Suprapubic skin (tissue), 4 donors: ENCODE data around the gene FGF11. TPM values are rescaled to one million over a fixed set of nuclear protein-coding genes. Genes with fewer than 3 reads are reported as not detected.

Experiments used
- DNase-seq, 2 donors: peaks; one replicate each; pipeline ENCODE4 v3.0.0-alpha.2; 2019; ENCODE audit warnings: low spot score in 2 of 2
- H3K27ac ChIP-seq: fragments of 200-600 bp; sonication (generic); one replicate; pipeline ENCODE4 v1.5.1; 2019
- H3K27me3 ChIP-seq: fragments of 200-600 bp; sonication (generic); one replicate; pipeline ENCODE4 v1.5.1; 2019
- H3K36me3 ChIP-seq: fragments of 200-600 bp; sonication (generic); one replicate; pipeline ENCODE4 v1.5.1; 2019
- H3K4me1 ChIP-seq: fragments of 200-600 bp; sonication (generic); one replicate; pipeline ENCODE4 v1.5.1; 2019
- H3K4me3 ChIP-seq: fragments of 200-600 bp; sonication (generic); one replicate; pipeline ENCODE4 v1.5.1; 2019; ENCODE audit warnings: mild to moderate bottlenecking
- H3K9me3 ChIP-seq: fragments of 200-600 bp; sonication (generic); one replicate; pipeline ENCODE4 v1.5.1; 2019
- CTCF ChIP-seq, 2 donors: fragments of 200-600 bp in 1 of 2; fragments of 450-650 bp in 1 of 2; sonication (generic) in 1 of 2; IDR thresholded peaks; one replicate each; pipeline ENCODE4 v1.5.1; 2016 to 2019; ENCODE audit warnings: antibody characterized with exemption in 2 of 2, mild to moderate bottlenecking in 1 of 2, moderate library complexity in 1 of 2
- EP300 ChIP-seq: sonication (generic); formaldehyde crosslinking; IDR thresholded peaks from one replicate; pipeline ENCODE4 v1.6.1; 2017; ENCODE audit warnings: antibody characterized with exemption
- POLR2A ChIP-seq, 2 donors: fragments of 450-650 bp; IDR thresholded peaks; one replicate each; pipeline ENCODE4 v1.6.1; 2017; ENCODE audit warnings: antibody characterized with exemption in 2 of 2, mild to moderate bottlenecking in 2 of 2, moderate library complexity in 2 of 2
- POLR2AphosphoS5 ChIP-seq, 3 donors: sonication (generic); formaldehyde crosslinking; IDR thresholded peaks; one replicate each; pipeline ENCODE4 v1.6.1; 2017; ENCODE audit warnings: antibody characterized with exemption in 3 of 3
- WGBS: methylation state at CpG from one replicate; pipeline ENCODE4 v1.1.5; 2018; 5-methylcytosine and 5-hydroxymethylcytosine counted together
- total RNA-seq, 4 donors: library from RNA; depleted of rRNA; stranded (reverse); fragments of >200 nt; gene quantifications; one replicate each; pipeline ENCODE4 v1.1.0, GENCODE V29; 2016

FGF11 gene
- total RNA-seq, 4 donors from 2014 or later = 10.3 to 28.5 (median 12.5) TPM

GRCh38 chr17:7426896-7427489, 12.3 kb upstream of the FGF11 start:
- no peaks in the 10 kb centered on the region for H3K36me3 ChIP-seq
- WGBS = 97% methylated on average over 9 of the region's 29 CpGs
- H3K27me3 ChIP-seq = no peaks in the 10 kb centered on the region
- no peak for DNase-seq
- no peaks in the 10 kb centered on the region for H3K9me3 ChIP-seq
- H3K4me1 ChIP-seq = no peaks in the 10 kb centered on the region
- no peak overlapping the region for H3K27ac ChIP-seq
- TF ChIP-seq EP300 = no peak
- TF ChIP-seq POLR2AphosphoS5 (IDR thresholded peaks at IDR 0.05) = no peak
- TF ChIP-seq POLR2A (IDR thresholded peaks at IDR 0.05) = no peak
- TF ChIP-seq CTCF (IDR thresholded peaks at IDR 0.05) = no peak
- no peak overlapping the region for H3K4me3 ChIP-seq

GRCh38 chr17:7427549-7427948, 11.8 kb upstream of the FGF11 start:
- H3K4me1 ChIP-seq = no peaks in the 10 kb centered on the region
- no peak overlapping the region for H3K27ac ChIP-seq
- DNase-seq = no peak
- H3K27me3 ChIP-seq = no peaks in the 10 kb centered on the region
- 94% methylated on average over 7 of the region's 7 CpGs for WGBS
- H3K4me3 ChIP-seq = no peak overlapping the region
- TF ChIP-seq POLR2A (IDR thresholded peaks at IDR 0.05) (no peak), EP300 (no peak), POLR2AphosphoS5 (IDR thresholded peaks at IDR 0.05) (no peak), CTCF (IDR thresholded peaks at IDR 0.05) (no peak)
- H3K36me3 ChIP-seq = no peaks in the 10 kb centered on the region
- no peaks in the 10 kb centered on the region for H3K9me3 ChIP-seq

GRCh38 chr17:7428557-7428956, 10.8 kb upstream of the FGF11 start, which contains the start of gene SPEM3:
Gene SPEM3 (plus strand): TSS chr17:7428857. CDS start chr17:7428903, 46 bp downstream.
- Histone ChIP-seq H3K27me3 (no peaks in the 10 kb centered on the region), H3K4me3 (no peak within 1 kb of the TSS), H3K4me1 (no peaks in the 10 kb centered on the region), H3K36me3 (no peaks in the 10 kb centered on the region), H3K27ac (no peak within 1 kb of the TSS), H3K9me3 (no peaks in the 10 kb centered on the region)
- TF ChIP-seq POLR2AphosphoS5 (IDR thresholded peaks at IDR 0.05) (no peak), EP300 (no peak), CTCF (IDR thresholded peaks at IDR 0.05) (no peak), POLR2A (IDR thresholded peaks at IDR 0.05) (no peak)
- WGBS = 82% methylated on average over 5 of the region's 5 CpGs
- DNase-seq = no peak

GRCh38 chr17:7429722-7430121, 9.6 kb upstream of the FGF11 start:
- Histone ChIP-seq H3K9me3 (no peaks in the 10 kb centered on the region), H3K4me3 (no peak overlapping the region), H3K4me1 (no peaks in the 10 kb centered on the region), H3K27me3 (no peaks in the 10 kb centered on the region), H3K27ac (no peak overlapping the region), H3K36me3 (no peaks in the 10 kb centered on the region)
- 96% methylated on average over 7 of the region's 10 CpGs for WGBS
- no peak for TF ChIP-seq POLR2AphosphoS5 (IDR thresholded peaks at IDR 0.05)
- no peak for DNase-seq

- no peak overlapping the region for H3K4me3 ChIP-seq
- H3K27ac ChIP-seq = no peak overlapping the region
- no peaks in the 10 kb centered on the region for H3K36me3 ChIP-seq
- H3K9me3 ChIP-seq = no peaks in the 10 kb centered on the region
- TF ChIP-seq POLR2A (IDR thresholded peaks at IDR 0.05) (no peak), POLR2AphosphoS5 (IDR thresholded peaks at IDR 0.05) (no peak), EP300 (no peak), CTCF (IDR thresholded peaks at IDR 0.05) (no peak)
- no peak for DNase-seq
- H3K4me1 ChIP-seq = peaks cover 10% of the 10 kb centered on the region
- 100% methylated on average over 1 of the region's 1 CpG for WGBS
- H3K27me3 ChIP-seq = no peaks in the 10 kb centered on the region
Measured at GRCh38 chr17:7431231-7431630, 8.1 kb upstream of the FGF11 start.

- Histone ChIP-seq H3K27me3 (no peaks in the 10 kb centered on the region), H3K9me3 (no peaks in the 10 kb centered on the region), H3K27ac (no peak overlapping the region), H3K4me3 (no peak overlapping the region), H3K36me3 (no peaks in the 10 kb centered on the region), H3K4me1 (peaks cover 21% of the 10 kb centered on the region)
- DNase-seq = no peak
- 94% methylated on average over 11 of the region's 11 CpGs for WGBS
- TF ChIP-seq EP300 = no peak
- TF ChIP-seq POLR2A (IDR thresholded peaks at IDR 0.05) = no peak
Measured at GRCh38 chr17:7432296-7432695, 7.0 kb upstream of the FGF11 start.
